Gastrocnemius medialis (tissue), 4 donors: ENCODE data around the gene IFT27. TPM values are rescaled to one million over a fixed set of nuclear protein-coding genes. Genes with fewer than 3 reads are reported as not detected.

Experiments used
- ATAC-seq, 2 donors: fragments of 150-250 bp; one replicate each; pipeline ENCODE4 v1.9.1; 2016
- DNase-seq, 2 donors: peaks; one replicate each; pipeline ENCODE4 v3.0.0-alpha.2; 2019
- H3K27ac ChIP-seq, 4 donors: fragments of 200-600 bp; sonication (generic); 1 replicate in 1 of 4; 2 replicates in 3 of 4; pipeline ENCODE4 v1.5.1; 2016 to 2018; ENCODE audit warnings: mild to moderate bottlenecking in 2 of 4, moderate library complexity in 1 of 4
- H3K27me3 ChIP-seq, 3 donors: fragments of 200-600 bp; sonication (generic) in 2 of 3; 1 replicate in 1 of 3; 2 replicates in 2 of 3; pipeline versions ENCODE4 v1.5.1 to v1.6.0; 2016 to 2019; ENCODE audit warnings: mild to moderate bottlenecking in 1 of 3, moderate library complexity in 1 of 3
- H3K36me3 ChIP-seq, 2 donors: fragments of 200-600 bp; sonication (generic) in 1 of 2; one replicate each; pipeline ENCODE4 v1.5.1; 2017 to 2018
- H3K4me1 ChIP-seq, 2 donors: fragments of 200-600 bp; sonication (generic) in 1 of 2; one replicate each; pipeline ENCODE4 v1.5.1; 2016 to 2017; ENCODE audit warnings: mild to moderate bottlenecking in 2 of 2
- H3K4me3 ChIP-seq, 4 donors: fragments of 200-600 bp; sonication (generic) in 3 of 4; 1 replicate in 1 of 4; 2 replicates in 3 of 4; pipeline ENCODE4 v1.5.1; 2016 to 2019; ENCODE audit warnings: mild to moderate bottlenecking in 2 of 4
- H3K9me3 ChIP-seq, 3 donors: fragments of 200-600 bp; sonication (generic) in 2 of 3; 1 replicate in 1 of 3; 2 replicates in 2 of 3; pipeline ENCODE4 v1.5.1; 2016 to 2019
- CTCF ChIP-seq, 5 experiments: fragments of 450-650 bp in 3 of 5; fragments of 200-600 bp in 2 of 5; sonication (generic) in 2 of 5; IDR thresholded peaks in 4 of 5; conservative IDR thresholded peaks in 1 of 5; 1 replicate in 4 of 5; 2 replicates in 1 of 5; pipeline ENCODE4 v1.5.1; 2016 to 2019; ENCODE audit warnings: antibody characterized with exemption in 5 of 5, mild to moderate bottlenecking in 3 of 5, moderate library complexity in 3 of 5
- POLR2A ChIP-seq, 2 donors: fragments of 450-650 bp; IDR thresholded peaks; one replicate each; pipeline ENCODE4 v1.6.1; 2017; ENCODE audit warnings: antibody characterized with exemption in 2 of 2, mild to moderate bottlenecking in 2 of 2, moderate library complexity in 2 of 2
- in situ Hi-C, 4 donors: fragments of 200-750 bp; cut with MboI; loops; one replicate each; pipeline versions ENCODE4 v1.15.0 to v1.8.0; 2017; ENCODE audit warnings: low sequenced_read_pairs in 4 of 4
- intact Hi-C: fragments of 100-400 bp; cut with DNase I; formaldehyde crosslinking; loops from one replicate; pipeline ENCODE4 v1.15.1; 2023; ENCODE audit warnings: low total_unique reads
- total RNA-seq, 4 donors: library from RNA; depleted of rRNA; stranded (reverse); fragments of >200 nt; gene quantifications; one replicate each; pipeline versions ENCODE4 v1.1.0 to v1.2.3, GENCODE V29; 2016

IFT27 gene
- total RNA-seq, 4 donors from 2014 or later = 2.4 to 8.3 (median 6.7) TPM

- Histone ChIP-seq H3K27ac (no peak overlapping the region), H3K27me3 (peaks cover 47 to 60% (median 56%) of the 10 kb centered on the region in 3 donors), H3K4me1 (peaks cover 3 to 6% of the 10 kb centered on the region in 2 donors), H3K4me3 (peak overlapping the region in 1 of 4 donors; percentile 15), H3K9me3 (no peaks in the 10 kb centered on the region), H3K36me3 (no peaks in the 10 kb centered on the region)
- intact Hi-C loops (no loop called here), in situ Hi-C loops (no loop called here)
- TF ChIP-seq POLR2A (IDR thresholded peaks at IDR 0.05) = no peak
- no peak for TF ChIP-seq CTCF (IDR thresholded peaks at IDR 0.05 in 4 of 5, conservative IDR thresholded peaks at IDR 0.05 in 1 of 5)
- ATAC-seq (no peak), DNase-seq (no peak)
These were observed 40.4 kb upstream of the IFT27 start for GRCh38 chr22:36816339-36816635.

- no peaks in the 10 kb centered on the region for H3K36me3 ChIP-seq
- H3K27me3 ChIP-seq = peaks cover 47 to 60% (median 56%) of the 10 kb centered on the region in 3 donors
- in situ Hi-C loops = no loop called here
These were observed 39.8 kb upstream of the IFT27 start for GRCh38 chr22:36815558-36816338.

GRCh38 chr22:36814801-36815200, 38.9 kb upstream of the IFT27 start:
- no peak overlapping the region for H3K4me3 ChIP-seq
- intact Hi-C loops = no loop called here
- ATAC-seq (no peak), DNase-seq (no peak)
- in situ Hi-C loops = no loop called here
- H3K36me3 ChIP-seq = no peaks in the 10 kb centered on the region
- no peaks in the 10 kb centered on the region for H3K9me3 ChIP-seq
- peaks cover 3 to 6% of the 10 kb centered on the region in 2 donors for H3K4me1 ChIP-seq
- H3K27me3 ChIP-seq = peaks cover 47 to 51% (median 51%) of the 10 kb centered on the region in 3 donors
- TF ChIP-seq CTCF (IDR thresholded peaks at IDR 0.05 in 4 of 5, conservative IDR thresholded peaks at IDR 0.05 in 1 of 5) (no peak), POLR2A (IDR thresholded peaks at IDR 0.05) (no peak)
- no peak overlapping the region for H3K27ac ChIP-seq

More at GRCh38 chr22:36815558-36816338, 39.8 kb upstream of the IFT27 start:
- Histone ChIP-seq H3K4me3 (no peak overlapping the region), H3K4me1 (peaks cover 3 to 6% of the 10 kb centered on the region in 2 donors), H3K27ac (no peak overlapping the region), H3K9me3 (no peaks in the 10 kb centered on the region)
- intact Hi-C loops = no loop called here
- ATAC-seq = no peak
- TF ChIP-seq CTCF (IDR thresholded peaks at IDR 0.05 in 4 of 5, conservative IDR thresholded peaks at IDR 0.05 in 1 of 5) (no peak), POLR2A (IDR thresholded peaks at IDR 0.05) (no peak)
- no peak for DNase-seq

GRCh38 chr22:36811094-36811800, 35.3 kb upstream of the IFT27 start:
- H3K9me3 ChIP-seq = no peaks in the 10 kb centered on the region
- no peak for ATAC-seq
- H3K27ac ChIP-seq = no peak overlapping the region
- DNase-seq = no peak
- H3K36me3 ChIP-seq = no peaks in the 10 kb centered on the region
- H3K27me3 ChIP-seq = peaks cover 16 to 20% (median 17%) of the 10 kb centered on the region in 3 donors
- intact Hi-C loops (no loop called here), in situ Hi-C loops (no loop called here)
- TF ChIP-seq CTCF (IDR thresholded peaks at IDR 0.05 in 4 of 5, conservative IDR thresholded peaks at IDR 0.05 in 1 of 5) (no peak), POLR2A (IDR thresholded peaks at IDR 0.05) (no peak)
- no peak overlapping the region for H3K4me3 ChIP-seq
- H3K4me1 ChIP-seq = no peaks in the 10 kb centered on the region
